HL-60/S4 treated with phorbol 12-myristate 13-acetate at 8.2 ng/mL for 4 days and 3 days (cell line): ENCODE results near the gene ARHGAP42.

Experiments
- in situ Hi-C: fragments of 300-500 bp; cut with MboI; formaldehyde crosslinking; loops from 2 replicates; pipeline ENCODE4 v1.15.0; 2022; ENCODE audit warnings: low sequenced_read_pairs

ARHGAP42 gene

DNA sequence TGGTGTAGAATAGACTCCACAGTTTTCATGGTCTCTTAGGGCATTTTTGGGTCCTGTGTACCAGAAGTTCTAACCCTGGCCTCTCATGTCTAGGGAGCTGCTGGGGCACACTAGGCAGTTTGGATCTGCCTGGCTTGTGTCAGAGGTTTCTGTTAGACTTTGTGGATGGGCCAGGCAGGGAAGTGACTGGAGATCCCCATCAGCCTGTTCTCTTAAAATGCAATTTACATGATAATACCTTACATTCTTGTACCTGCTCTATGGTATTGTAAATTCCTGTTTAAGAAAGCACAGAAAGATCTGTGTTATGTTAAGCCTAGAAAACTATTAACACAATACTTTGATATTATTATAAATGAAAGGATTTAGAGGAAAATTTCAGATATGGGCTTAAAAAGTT is 104.0 kb downstream of the ARHGAP42 start:
- in situ Hi-C loops: no loop called here

DNA sequence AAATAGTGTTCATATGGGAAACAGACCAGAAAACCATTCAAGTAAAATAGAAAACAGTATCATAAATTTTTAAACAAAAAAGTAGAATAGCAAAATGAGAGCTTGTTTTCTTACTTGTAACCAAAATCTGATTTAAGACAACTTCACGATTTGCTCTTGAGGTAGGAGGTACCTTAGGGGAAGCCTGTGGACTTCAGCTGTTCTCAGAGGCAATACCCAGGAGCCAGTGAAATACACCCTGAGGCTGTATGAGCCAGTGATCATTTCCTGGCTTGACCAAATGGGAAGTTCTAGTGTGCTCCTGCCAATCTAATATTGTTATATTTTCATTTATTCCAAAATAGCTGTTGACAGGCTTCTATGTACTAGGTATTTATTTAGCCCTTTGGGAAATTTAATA is 104.8 kb downstream of the ARHGAP42 start:
- in situ Hi-C loops: no loop called here

DNA sequence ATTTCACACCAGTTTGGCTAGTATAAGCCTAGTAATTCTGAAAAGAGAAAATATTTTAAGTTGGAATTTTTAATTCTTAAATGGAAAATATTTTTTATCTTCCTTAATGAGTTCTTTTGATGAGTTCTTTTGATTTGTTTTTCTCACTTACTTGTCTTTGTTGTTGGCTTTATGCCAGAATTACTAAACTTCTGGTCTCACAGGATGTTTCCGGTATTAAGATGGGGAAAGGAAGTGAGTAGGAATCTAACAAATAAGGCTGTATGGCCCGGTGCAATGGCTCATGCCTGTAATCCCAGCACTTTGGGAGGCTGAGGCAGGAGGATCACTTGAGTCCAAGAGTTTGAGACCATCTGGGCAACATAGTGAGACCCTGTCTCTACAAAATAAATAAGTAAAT is 106.4 kb downstream of the ARHGAP42 start:
- in situ Hi-C loops: no loop called here

DNA sequence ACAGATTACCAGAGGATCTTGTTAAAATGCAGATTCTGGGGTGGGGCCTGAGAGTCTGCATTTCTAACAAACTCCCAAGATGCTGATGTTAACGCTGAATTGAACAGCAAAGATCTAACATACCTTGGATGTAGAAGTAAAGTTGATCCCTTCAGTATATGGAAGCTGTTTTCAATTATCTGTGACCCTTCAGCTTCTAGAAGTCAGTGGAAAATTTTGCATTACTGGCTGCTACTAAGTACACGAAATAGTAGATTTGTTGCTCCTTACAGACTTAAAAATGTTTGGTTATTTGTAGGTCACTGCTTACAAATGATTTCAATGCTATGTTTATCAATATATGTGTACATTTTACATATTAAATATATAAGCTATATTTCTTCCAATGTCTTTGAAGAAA is 107.4 kb downstream of the ARHGAP42 start:
- in situ Hi-C loops: no loop called here

DNA sequence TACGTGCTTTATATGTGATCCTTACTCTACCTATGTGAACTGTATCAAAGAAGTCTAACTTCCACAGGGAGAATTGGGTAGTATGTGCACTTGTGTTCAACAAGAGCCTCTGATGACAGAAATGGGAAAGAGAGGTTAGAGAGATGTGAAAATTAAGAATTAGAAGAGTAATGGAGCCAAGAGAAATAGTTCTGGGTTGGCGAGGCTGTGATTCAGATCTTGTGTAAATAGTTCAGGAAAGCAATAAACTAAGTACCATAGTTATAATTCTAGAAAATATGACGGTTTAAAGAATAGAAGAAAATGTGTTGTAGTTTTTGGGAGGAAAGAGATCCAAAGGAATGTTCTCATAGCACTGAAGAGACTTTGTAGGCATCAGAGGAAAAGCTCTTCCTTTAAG is 112.4 kb downstream of the ARHGAP42 start:
- in situ Hi-C loops: no loop called here

DNA sequence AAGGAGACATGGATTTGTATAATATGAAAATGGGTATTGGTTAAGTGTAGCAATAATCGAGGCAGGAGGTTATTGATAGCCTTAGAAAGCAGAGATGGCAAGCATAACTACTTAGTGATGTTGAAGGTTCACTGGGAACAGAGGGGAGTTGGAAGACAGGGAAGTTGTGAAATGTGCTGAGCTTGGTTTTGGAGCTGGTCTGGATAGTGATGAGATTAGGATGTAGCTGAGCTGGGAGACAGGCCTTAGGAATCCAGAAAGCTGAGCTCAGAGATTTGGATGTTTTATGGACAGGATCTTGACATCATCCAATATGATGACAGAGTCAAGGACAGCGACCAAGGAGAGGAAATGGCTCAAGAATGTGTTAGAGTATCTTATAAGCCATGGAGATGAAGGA is 113.1 kb downstream of the ARHGAP42 start:
- in situ Hi-C loops: no loop called here

DNA sequence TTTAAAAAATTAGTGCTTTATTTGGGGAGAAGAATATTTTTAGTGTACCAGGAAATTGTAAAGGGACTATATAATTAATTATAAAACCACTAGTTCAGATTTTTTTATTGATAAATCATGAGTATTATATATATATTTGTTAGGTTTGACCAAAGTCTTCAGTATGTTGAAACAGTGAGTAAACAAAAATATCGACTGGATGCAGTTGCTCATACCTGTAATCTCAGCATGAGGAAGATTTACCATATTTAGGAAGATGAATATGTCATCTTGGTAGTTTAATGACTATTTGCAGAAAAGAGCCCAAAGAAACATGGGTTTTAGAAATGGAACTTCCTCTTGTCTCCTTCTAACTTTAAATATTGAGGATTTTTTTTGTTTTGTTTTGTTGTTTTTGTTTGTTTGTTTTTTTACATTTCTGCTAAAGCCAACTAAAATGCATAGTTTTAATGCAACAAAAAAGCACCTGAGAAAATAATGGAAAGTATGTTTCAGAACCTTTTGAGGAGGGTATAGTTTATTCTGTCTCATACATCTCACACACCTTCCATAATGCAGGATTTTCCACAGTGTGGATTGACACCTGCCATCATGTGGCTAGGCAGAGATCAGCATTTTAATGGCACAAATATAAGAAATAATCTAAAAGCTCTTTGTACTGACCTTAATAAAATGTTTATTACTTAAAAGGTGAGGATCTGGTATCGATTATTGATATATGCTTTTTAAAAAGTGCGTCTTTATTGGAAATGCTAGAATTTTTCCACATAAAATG is 114.3 kb downstream of the ARHGAP42 start:
- in situ Hi-C loops: no loop called here

DNA sequence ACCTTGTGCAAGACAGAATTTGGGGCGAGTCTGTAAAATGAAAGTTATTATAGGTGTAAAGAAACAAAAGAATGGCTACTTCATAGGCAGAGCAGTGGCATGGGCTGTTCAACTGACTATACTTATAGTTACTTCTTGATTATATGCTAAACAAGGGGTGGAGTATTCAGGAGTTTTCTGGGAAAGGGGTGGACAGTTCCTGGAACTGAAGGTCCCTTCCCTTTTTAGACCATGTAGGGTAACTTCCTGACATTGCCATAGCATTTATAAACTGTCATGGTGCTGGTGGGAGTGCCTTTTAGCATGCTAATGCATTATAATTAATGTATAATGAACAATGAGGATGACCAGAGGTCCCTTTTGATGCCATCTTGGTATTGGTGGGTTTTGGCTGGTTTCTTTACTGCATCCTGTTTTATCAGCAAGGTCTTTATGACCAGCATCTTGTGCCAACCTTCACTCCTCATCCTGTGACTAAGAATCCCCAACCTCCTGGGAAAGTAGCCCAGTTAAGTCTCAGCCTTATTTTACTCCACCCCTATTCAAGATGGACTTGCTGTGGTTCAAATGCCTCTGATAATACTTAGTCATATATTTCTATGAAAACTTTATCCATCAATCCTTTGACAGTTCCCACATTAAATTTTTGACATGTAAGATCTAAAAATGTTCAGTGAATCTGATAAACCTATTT is 118.6 kb downstream of the ARHGAP42 start:
- in situ Hi-C loops: no loop called here

DNA sequence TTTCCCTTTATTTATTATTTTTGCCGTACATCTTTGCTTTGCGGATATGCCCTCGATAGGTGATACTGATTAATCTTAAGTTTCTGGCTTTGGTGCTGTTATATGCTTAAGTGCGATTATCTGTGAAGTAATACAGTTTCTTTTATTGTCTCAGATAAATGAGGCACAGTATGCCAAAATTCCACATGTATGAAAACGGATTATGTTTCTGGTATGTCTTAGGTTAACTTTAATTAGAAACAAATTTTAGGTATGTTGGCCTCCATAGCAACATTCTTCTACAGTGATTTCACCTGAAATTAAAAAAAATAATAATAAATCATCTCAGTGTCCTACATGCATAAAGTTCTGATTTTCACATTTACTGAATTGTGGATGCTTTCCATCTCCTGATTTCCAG is 119.2 kb downstream of the ARHGAP42 start:
- in situ Hi-C loops: no loop called here

DNA sequence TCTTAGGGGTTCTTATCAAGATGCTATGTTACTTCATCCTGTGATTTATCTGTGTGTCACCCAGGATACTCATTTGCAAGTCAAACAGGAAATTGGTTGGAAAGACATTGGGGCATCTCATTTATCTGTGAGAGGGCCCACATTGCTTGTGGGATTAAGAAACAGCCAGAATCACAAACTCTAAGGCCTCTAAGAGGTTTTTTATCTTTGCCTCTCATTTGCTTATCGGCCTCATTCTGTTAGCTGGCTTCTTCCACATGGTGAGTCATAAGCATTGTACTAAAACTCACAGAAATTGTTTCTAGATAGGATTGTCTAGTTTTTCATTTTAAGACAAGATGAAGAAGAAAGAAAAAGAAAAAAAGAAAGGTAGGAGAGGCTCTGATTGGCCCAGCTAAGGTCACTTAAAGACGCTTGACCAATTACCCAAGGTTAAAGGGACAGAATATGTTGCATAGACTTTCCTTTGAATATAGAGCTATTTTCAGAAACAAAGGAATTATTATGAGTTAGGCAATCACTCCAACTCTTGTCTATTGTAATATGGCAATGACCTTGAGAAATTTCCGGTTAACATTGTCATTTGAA is 121.9 kb downstream of the ARHGAP42 start:
- in situ Hi-C loops: no loop called here

DNA sequence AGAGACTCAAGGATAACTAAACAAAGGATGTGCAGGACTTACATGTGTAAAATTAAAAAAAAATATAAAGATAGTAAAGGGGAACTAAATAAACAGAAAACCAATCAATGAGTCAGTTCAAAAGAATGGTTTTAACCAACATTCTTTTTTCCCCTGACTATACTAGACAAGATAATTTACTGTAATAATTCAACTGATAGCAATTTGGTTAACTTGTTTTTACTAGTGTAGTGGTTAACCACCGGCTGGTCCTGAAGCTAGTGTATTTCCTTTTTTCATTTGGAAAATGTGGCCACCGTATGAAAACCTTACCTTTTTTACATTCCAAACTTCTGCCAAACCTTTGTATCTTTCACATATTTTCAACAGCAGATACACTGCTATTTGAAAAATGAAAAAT is 123.1 kb downstream of the ARHGAP42 start:
- in situ Hi-C loops: no loop called here

DNA sequence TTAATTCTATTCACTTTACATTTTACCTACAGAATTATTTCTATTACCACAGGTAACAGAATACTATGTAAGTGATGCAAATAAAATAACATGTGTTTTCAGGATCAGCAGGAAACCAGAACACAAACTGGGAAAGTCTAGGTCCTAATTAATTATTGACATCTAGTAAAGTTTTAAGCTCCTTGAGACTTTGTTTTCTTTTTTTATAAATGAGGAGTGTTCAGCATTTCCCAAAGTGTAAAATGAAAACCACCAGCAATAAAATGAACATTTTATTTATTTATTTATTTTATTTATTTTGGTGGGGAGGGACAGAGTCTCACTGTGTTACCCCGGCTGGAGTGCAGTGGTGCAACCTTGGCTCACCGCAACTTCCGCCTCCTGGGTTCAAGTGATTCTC is 123.6 kb downstream of the ARHGAP42 start:
- in situ Hi-C loops: no loop called here

DNA sequence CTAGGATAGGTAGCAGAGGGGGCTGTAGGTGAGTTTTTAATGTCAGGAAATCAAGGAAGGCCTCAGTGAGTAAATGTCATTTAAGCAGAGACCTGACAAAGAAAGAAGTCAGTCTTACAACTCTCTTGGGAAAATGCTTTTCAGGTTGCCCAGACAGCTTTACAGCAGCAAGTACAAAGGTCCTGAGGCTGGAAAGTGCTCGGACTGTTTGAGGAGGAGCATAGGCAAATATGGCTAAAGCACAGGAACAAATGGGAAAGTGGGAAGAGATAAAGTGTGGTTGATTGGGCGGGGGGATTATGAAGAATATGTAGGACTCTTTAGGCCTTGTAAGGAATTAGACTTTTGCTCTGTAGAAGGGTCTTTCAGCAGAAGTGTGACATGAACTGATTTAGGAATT is 125.4 kb downstream of the ARHGAP42 start:
- in situ Hi-C loops: no loop called here

DNA sequence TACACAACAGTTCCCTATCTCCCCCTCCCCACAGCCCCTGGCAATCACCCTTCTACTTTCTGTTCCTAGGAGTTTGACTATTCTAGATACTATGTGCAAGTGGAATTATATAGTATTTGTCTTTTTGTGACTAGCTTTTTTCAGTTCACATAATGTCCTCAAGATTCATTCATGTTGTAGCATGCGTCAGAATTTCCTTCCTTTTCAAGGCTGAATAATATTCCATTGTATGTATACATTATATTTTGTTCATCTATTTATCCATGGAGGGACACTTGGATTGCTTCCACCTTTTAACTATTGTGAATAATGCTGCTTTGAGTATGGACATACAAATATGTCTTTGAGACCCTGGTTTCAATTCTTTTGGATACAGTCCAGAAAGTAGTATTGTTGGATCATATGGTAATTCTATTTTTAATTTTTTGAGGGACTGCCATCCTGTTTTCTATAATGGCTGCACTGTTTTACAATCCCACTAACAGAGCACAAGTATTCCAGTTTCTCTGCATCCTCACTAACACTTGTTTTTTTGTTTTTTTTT is 128.8 kb downstream of the ARHGAP42 start:
- in situ Hi-C loops: no loop called here

DNA sequence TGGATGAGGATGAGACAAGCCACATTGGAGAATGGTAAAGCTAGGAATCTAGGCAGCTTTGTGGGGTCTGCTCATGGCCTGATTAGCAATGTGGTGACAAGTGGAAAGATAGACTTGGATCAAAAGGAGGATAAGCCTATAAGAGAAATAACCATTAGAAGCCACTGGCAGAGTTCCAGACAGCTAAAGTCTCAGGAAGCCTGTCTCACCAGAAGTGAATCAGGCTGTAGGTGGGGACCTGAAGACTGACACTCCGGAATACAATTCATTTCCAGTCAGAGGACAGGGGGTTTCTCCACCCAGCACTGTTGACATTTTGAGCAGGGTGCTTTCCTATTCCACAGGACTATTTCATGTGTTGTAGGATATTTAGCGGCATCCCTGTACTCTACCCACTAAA is 129.7 kb downstream of the ARHGAP42 start:
- in situ Hi-C loops: no loop called here

DNA sequence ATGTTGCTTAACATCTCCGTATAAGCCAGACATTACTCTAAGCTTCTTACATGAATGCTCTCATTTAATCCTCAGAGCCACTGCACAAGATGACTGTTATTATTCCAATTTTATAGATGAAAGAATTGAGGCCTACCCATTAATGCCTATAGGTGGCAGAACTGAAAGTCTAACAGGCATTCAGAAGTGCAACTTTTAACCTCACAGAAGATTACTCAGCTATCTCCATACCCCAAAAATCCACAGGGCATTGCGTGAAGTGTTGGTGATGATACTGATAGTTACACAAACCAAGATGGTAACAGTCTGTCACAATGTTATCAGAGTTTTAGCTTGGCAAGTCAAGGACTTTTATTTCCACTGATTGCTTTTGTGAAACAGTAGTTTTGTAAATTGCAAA is 130.5 kb downstream of the ARHGAP42 start:
- in situ Hi-C loops: no loop called here

DNA sequence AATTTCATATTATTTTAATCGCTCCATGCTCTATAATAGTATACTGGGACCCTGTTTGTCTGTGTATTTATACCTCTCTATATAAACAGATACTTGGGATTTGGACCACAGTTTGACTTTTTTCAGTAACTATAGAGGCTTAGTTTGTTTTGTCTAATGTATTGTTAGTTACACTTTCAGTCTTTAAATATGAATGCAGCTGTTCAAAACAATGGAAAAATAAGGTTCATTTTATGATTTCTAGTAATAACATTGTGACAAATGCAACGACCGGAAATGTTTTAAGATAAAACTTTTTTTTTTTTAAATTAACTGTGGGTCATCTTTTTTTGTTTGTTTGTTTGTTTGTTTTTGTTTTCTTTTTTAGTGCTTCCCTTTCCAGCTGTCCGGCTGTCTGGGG is 133.5 kb downstream of the ARHGAP42 start:
- in situ Hi-C loops: no loop called here

DNA sequence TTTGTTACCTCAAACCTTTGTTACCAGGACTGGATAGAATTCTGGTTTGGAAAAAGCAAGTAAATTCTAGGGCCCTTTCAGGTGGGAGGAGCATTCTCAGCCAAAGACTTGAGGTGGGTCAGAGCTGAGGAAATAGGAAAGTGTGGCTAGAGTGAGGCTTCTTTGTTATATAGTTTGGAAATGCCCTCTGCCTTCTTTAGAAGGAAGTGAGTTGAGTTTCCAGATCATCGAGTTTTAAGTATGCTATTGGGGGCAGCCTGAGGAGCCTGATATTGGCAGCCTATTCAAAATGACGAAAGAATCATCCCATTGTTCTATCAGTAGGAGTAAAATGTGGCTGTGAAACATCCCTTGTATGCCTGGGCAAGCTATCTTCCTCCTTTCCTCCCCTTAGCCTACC is 134.1 kb downstream of the ARHGAP42 start:
- in situ Hi-C loops: no loop called here

DNA sequence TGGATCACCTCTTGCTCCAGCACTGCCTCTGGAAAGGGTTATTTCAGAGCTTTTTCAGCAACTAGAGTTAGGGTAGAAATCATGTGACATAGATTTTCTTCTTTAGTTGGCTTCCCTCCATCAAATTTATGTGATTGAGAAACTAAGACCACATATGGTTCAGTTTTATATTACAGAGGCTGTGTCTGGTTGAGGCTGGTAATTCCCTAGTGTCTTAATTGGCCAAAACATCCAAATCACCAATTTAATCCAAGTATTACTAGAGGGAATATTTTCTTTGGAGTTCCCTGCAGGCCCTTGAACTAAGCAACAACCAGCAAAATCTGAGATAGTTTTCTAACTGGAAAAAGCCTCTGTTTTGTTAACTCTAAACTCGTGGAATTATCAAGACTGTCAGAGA is 136.3 kb downstream of the ARHGAP42 start:
- in situ Hi-C loops: no loop called here

DNA sequence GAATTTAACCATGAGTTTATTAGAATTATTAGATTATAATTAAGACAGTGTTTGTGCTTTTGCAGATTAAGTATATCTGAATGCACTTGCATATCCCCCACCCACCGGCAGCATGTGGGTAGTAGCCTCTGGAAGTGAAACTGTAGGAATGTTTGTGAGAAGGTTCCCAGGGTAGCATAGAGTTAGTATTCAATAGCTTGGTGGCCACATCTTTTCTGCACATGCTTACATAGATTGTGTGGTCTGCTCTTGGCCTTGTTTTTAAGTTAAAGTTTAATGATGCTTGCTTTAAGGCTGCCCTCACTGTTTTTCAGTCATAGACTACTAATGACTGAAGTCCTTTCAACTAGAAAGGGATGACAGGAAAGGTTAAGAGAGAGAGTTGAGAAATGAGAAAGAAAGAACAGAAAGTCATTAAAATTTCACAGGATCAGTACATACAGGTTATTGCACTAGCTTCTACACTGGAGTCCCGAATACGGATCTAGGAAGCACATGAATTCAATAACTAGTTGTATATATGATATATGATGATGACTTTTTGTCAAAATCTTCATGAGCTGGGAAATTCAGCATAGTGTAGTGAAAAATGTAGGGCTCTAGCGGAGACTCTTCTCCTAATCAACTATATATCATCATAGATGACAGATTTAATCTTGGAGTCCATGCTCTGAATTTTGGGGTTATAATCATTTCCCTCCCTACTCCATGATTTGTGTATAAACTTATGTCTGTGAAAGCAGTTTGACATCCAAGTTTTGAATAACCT is 137.1 kb downstream of the ARHGAP42 start:
- in situ Hi-C loops: no loop called here

DNA sequence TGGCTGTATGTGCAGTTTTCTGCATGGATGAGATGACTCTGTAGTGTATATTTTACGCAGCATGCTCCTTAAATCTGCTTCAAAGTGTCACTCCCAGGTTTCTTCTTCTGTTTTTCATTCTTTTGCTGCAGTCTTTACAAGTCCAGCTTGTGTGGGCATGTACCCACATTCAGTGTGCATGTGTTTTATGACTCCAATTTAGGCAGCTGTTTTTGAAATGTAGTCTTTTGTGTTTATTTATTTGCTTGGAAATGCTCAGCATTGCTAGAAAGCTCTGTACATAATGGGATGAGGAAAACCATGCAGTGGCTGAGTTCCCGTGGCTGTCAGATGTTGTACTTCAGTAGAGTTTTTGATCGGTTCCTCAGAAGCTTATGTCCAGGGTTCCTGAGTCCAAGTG is 138.5 kb downstream of the ARHGAP42 start:
- in situ Hi-C loops: no loop called here
